NT2/D1 (cell line): ENCODE results near the gene FOXO3.

Experiments used
- SUZ12 ChIP-seq: IDR thresholded peaks from 2 replicates; pipeline ENCODE4 v1.6.1; 2011; ENCODE audit not compliant: insufficient read length, insufficient read depth; ENCODE audit errors: extremely low read depth
- YY1 ChIP-seq: IDR thresholded peaks from 2 replicates; pipeline ENCODE4 v1.6.1; 2011; ENCODE audit not compliant: insufficient read length, insufficient read depth

DNA sequence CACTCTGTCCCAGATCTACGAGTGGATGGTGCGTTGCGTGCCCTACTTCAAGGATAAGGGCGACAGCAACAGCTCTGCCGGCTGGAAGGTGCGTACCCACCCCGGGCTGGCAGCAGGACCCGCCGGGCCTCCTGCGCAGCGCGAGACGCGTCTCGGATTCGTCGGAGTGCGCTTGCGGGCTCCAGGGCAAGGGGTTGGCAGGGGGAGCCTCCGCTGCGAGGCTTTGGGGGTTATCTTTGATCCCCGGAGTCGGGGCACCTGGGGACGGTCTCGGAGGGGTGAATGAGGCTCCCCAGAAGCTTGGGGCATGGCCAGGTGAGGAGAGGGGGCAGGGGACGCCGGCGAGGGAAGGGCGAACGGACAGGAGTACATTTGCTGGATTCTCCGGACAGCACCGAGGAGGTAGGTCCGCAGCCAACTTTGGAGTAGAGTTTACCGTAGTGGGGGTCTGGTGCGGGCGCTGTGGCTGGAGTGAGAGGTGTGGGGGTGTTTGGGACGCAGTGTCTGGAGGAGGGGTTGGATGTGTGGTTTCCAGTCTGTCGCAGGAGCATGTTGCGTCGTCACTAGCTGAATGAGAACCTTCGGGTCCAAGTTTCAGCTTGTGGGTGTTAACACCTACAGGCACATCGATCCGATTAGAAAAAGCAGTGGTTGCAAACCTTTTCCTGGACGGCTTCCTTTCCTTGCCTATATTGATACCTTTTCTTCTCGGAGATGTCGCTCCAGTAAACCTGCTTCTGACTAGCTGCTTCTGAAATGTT, 1.2 kb downstream of the FOXO3 start:
- TF ChIP-seq SUZ12 (no peak), YY1 (no peak)
